ENCODE results near the gene PSMD8.

GRCh38 chr19:38411041-38411712 lies 36.8 kb downstream of the PSMD8 start:
- TF ChIP-seq CTCF (IDR thresholded peaks at IDR 0.05), result no peak
- TF ChIP-seq POLR2A (IDR thresholded peaks at IDR 0.05), result no peak
- no peak for TF ChIP-seq EP300 (IDR thresholded peaks at IDR 0.05; ENCODE audit: low read depth)

All from transverse colon (tissue), 3 donors.